ENCODE data around the gene SLC6A3. TPM values are rescaled to one million over a fixed set of nuclear protein-coding genes. Genes with fewer than 3 reads are reported as not detected.
A peak's percentile ranks its signal among the peaks of the same experiment; 100 is the strongest.

The SLC6A3 gene
- total and polyA plus RNA-seq, 10 donors: 0.02 to 0.27 (median 0.07) TPM; not detected in 4

GRCh38 chr5:1378866-1379659, 66.2 kb downstream of the SLC6A3 start:
- DNase-seq: peak; percentile 73
- Histone ChIP-seq H3K4me3 (no peak overlapping the region), H3K4me1 (peaks cover 0 to 17% (median 11%) of the 10 kb centered on the region in 6 donors), H3K27me3 (replicated peaks in 1 of 7) (peaks cover 0 to 23% (median 0%) of the 10 kb centered on the region in 7 donors), H3K36me3 (no peaks in the 10 kb centered on the region), H3K9me3 (peaks cover 0 to 7% (median 0%) of the 10 kb centered on the region in 8 donors), H3K27ac (no peak overlapping the region)
- no peak for TF ChIP-seq POLR2AphosphoS5 (IDR thresholded peaks at IDR 0.05)
- no peak for TF ChIP-seq POLR2A (IDR thresholded peaks at IDR 0.05)
- no peak for TF ChIP-seq CTCF (IDR thresholded peaks at IDR 0.05 in 8 of 11, conservative IDR thresholded peaks at IDR 0.05 in 3 of 11)
- WGBS, 5 donors: 90 to 95% (median 92%) methylated on average over 24 of the region's 24 CpGs
- intact Hi-C loops (cut with DNase I; ENCODE audit: low total_unique reads): no loop called here

GRCh38 chr5:1378096-1378495, 67.1 kb downstream of the SLC6A3 start:
- DNase-seq: peak; percentile 44
- peaks cover 0 to 7% (median 0%) of the 10 kb centered on the region in 8 donors for H3K9me3 ChIP-seq
- H3K27me3 ChIP-seq (replicated peaks in 1 of 7): peaks cover 0 to 23% (median 0%) of the 10 kb centered on the region in 7 donors
- peaks cover 0 to 18% (median 13%) of the 10 kb centered on the region in 6 donors for H3K4me1 ChIP-seq
- TF ChIP-seq POLR2A (IDR thresholded peaks at IDR 0.05) (no peak), POLR2AphosphoS5 (IDR thresholded peaks at IDR 0.05) (no peak), CTCF (IDR thresholded peaks at IDR 0.05 in 8 of 11, conservative IDR thresholded peaks at IDR 0.05 in 3 of 11) (no peak)
- H3K36me3 ChIP-seq: no peaks in the 10 kb centered on the region
- 89 to 96% (median 92%) methylated on average over 18 of the region's 18 CpGs for WGBS, 5 donors
- H3K4me3 ChIP-seq: no peak overlapping the region
- no peak overlapping the region for H3K27ac ChIP-seq
- intact Hi-C loops (cut with DNase I; ENCODE audit: low total_unique reads): no loop called here

GRCh38 chr5:1376981-1377380, 68.3 kb downstream of the SLC6A3 start:
- TF ChIP-seq POLR2AphosphoS5 (IDR thresholded peaks at IDR 0.05) (no peak), POLR2A (IDR thresholded peaks at IDR 0.05) (no peak), CTCF (IDR thresholded peaks at IDR 0.05 in 8 of 11, conservative IDR thresholded peaks at IDR 0.05 in 3 of 11) (no peak)
- intact Hi-C loops (cut with DNase I; ENCODE audit: low total_unique reads): no loop called here
- H3K4me3 ChIP-seq: no peak overlapping the region
- no peaks in the 10 kb centered on the region for H3K36me3 ChIP-seq
- WGBS, 5 donors: 87 to 97% (median 95%) methylated on average over 3 of the region's 3 CpGs
- peaks cover 0 to 23% (median 0%) of the 10 kb centered on the region in 7 donors for H3K27me3 ChIP-seq (replicated peaks in 1 of 7)
- H3K4me1 ChIP-seq: peaks cover 0 to 23% (median 16%) of the 10 kb centered on the region in 6 donors
- no peak overlapping the region for H3K27ac ChIP-seq
- peaks cover 0 to 7% (median 0%) of the 10 kb centered on the region in 8 donors for H3K9me3 ChIP-seq
- DNase-seq: peak; percentile 21

All from spleen (tissue), 11 donors.